ENCODE data around the gene TMEM269.

The TMEM269 gene

DNA sequence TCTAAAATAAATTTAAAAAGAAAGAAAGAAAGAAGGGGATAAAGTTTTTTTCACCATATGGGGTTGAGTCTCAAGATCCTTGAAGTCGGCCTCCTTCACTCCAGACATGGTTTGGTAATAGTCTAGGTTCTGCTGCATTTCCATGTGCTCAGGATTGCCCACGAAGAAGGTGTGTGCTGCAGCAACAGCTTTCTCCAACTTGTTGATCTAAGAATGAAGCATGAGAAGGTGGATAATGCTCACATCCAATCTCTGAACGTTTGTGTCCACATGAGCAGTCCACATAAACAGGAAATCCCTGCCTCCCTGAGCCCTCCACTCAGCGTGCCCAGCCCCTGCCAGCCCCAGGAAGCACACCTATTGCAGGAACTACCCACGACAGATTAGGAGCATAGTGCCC is 22.5 kb upstream of the TMEM269 start:
- TF ChIP-seq, protein P1, sequence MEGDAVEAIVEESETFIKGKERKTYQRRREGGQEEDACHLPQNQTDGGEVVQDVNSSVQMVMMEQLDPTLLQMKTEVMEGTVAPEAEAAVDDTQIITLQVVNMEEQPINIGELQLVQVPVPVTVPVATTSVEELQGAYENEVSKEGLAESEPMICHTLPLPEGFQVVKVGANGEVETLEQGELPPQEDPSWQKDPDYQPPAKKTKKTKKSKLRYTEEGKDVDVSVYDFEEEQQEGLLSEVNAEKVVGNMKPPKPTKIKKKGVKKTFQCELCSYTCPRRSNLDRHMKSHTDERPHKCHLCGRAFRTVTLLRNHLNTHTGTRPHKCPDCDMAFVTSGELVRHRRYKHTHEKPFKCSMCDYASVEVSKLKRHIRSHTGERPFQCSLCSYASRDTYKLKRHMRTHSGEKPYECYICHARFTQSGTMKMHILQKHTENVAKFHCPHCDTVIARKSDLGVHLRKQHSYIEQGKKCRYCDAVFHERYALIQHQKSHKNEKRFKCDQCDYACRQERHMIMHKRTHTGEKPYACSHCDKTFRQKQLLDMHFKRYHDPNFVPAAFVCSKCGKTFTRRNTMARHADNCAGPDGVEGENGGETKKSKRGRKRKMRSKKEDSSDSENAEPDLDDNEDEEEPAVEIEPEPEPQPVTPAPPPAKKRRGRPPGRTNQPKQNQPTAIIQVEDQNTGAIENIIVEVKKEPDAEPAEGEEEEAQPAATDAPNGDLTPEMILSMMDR (IDR thresholded peaks at IDR 0.05; ENCODE audit: extremely low read depth, insufficient read depth, missing control alignments): no peak
- in situ Hi-C loops (cut with MboI; ENCODE audit: low pct_unique_long_range_greater_than_20kb, low sequenced_read_pairs, unreplicated experiment): loop anchor here (25.0 kb wide), 1 partner anchor 300 kb away; no protein-coding TSS in a partner anchor
- DNase-seq (ENCODE audit: low spot score): no peak

DNA sequence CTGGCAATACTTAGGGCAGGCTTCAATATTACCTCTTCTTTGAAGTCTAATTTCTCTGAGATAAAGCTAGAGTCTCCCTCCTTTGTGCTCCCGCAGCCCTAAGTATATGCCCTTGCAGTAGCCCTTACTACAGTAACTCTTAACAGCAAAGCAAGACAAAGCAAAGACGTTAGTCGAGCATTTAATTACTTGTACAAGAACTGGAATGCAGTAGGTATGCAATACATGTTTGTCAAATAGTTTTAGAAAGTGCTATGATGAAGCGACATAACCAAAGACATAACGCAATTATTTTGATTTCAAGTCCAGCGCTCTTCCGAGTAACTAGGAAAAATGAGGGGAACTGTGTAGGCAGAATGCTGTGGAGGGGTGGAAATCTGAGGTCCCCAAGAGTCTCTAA is 19.5 kb upstream of the TMEM269 start:
- TF ChIP-seq, protein P1 (IDR thresholded peaks at IDR 0.05; ENCODE audit: extremely low read depth, insufficient read depth, missing control alignments): no peak
- no peak for DNase-seq (ENCODE audit: low spot score)
- in situ Hi-C loops (cut with MboI; ENCODE audit: low pct_unique_long_range_greater_than_20kb, low sequenced_read_pairs, unreplicated experiment): loop anchor here (25.0 kb wide), 1 partner anchor 297 kb away; no protein-coding TSS in a partner anchor

DNA sequence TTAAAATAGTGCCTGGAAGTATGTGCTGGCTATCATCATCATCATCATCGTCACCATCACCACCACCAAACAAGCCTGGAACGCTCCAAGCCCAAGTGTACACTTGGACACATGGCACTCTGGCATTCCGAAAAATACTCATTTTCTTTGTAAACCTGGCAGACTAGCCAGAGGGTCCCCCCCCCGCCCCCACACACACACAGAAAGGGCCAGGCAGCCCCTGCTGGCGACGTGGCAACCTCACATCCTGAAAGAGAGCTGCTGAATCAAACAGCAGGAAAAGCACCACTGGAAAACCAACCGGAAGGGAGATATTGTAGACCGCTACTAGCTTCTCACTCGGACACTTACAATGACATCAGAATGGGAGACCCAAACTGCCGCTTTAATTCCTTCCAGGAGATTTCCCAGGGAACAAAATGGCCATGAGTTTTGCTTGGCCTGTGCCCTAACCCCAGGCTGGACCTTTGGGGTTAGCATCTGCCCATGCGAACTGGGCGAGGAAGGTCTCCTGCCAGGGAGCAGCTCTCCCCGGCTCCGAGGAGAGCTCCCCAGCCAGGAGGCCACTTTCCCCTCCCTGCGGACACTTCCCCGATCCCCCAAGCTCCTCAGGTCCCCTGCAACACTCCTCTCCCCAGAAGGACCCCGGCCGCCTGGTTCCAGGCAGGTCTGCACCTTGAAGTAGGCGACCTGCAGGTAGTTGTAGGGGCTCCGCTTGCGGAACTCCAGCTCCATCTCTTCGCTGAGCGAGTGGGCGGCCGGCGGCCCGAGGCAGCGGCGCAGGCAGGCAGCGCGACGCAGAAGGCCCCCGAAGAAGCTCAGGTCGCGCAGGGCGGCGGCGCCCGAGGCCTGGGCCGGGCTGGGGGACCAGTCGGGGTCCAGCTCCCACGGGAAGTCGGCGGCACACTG is 18.7 kb upstream of the TMEM269 start:
- in situ Hi-C loops (cut with MboI; ENCODE audit: low pct_unique_long_range_greater_than_20kb, low sequenced_read_pairs, unreplicated experiment): loop anchor here (25.0 kb wide), 1 partner anchor 296 kb away; no protein-coding TSS in a partner anchor

DNA sequence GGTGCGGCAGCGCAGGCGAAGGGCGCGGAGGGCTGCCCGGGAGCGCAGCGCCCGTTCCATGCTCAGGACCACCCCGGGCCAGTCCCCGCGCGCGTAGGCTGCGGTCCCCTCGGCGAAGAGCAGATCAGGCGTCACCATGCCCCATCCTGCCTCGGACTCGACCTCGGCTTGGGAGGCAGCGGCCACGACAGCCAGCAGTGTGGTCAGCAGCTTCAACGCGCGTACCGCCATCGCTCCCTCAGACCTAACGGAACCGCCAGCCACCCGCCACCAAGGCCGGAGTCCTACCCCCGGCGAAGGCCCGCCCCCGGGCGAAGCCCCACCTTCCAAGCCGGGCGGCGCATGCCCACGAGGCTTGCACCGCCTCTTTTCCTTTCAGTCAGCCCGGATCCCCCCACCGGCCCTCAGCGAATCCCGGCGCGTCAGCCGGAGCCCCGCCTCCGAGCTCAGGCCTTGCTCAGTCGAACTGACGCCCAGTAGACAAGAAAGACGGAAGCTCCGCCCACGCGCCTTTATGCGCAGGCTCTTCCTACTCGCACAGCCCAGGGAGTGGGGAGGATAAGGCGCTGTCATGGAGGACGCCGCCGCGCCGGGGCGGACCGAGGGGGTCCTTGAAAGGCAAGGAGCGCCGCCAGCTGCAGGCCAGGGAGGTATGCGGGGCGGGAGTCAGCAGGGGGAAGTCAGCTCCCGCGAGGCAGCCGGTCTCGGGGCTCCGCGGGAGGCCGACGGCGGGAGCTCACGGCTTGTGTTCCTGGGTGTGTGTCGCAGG is 17.9 kb upstream of the TMEM269 start, which contains the start of the genes C1orf50 and P3H1:
Gene C1orf50 (plus strand): TSS at position 509 of the 769 bp plus-strand sequence. CDS start 63 bp downstream, at position 572.
Gene P3H1 (minus strand): TSS at position 288 of the 769 bp plus-strand sequence. CDS start 57 bp downstream, at position 231.
- TF ChIP-seq, protein P1 (IDR thresholded peaks at IDR 0.05; ENCODE audit: extremely low read depth, insufficient read depth, missing control alignments): no peak
- in situ Hi-C loops (cut with MboI; ENCODE audit: low pct_unique_long_range_greater_than_20kb, low sequenced_read_pairs, unreplicated experiment): loop anchor here (25.0 kb wide), 1 partner anchor 295 kb away; no protein-coding TSS in a partner anchor
- peak; percentile 98 for DNase-seq (ENCODE audit: low spot score)

More for the DNA sequence above, 18.7 kb upstream of the TMEM269 start:
- DNase-seq (ENCODE audit: low spot score): no peak
- TF ChIP-seq, protein P1 (IDR thresholded peaks at IDR 0.05; ENCODE audit: extremely low read depth, insufficient read depth, missing control alignments): peak; percentile 36

DNA sequence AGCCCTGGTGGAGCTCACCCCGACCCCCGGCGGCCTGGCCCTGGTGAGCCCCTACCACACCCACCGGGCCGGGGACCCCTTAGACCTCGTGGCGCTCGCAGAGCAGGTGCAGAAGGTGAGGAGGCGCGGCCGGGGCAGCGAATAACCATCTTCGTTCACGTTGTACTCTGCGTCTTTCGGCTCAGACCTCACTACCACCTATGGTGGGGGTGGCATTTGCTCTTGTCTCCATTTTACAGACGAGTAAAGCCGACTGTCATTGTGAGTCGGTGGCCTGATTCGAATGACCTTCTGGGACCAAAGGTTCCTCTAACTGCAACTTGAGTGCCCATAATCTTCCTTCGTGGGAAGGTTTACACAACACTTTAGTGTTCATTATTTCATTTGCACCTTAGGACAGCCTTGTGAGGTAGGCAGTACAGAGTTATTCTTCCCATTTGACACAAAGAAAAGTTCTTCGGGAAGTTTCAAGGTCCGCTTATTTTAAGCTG is 17.2 kb upstream of the TMEM269 start:
- DNase-seq (ENCODE audit: low spot score): no peak
- in situ Hi-C loops (cut with MboI; ENCODE audit: low pct_unique_long_range_greater_than_20kb, low sequenced_read_pairs, unreplicated experiment): loop anchor here (25.0 kb wide), 1 partner anchor 295 kb away; no protein-coding TSS in a partner anchor
- TF ChIP-seq, protein P1 (IDR thresholded peaks at IDR 0.05; ENCODE audit: extremely low read depth, insufficient read depth, missing control alignments): no peak

DNA sequence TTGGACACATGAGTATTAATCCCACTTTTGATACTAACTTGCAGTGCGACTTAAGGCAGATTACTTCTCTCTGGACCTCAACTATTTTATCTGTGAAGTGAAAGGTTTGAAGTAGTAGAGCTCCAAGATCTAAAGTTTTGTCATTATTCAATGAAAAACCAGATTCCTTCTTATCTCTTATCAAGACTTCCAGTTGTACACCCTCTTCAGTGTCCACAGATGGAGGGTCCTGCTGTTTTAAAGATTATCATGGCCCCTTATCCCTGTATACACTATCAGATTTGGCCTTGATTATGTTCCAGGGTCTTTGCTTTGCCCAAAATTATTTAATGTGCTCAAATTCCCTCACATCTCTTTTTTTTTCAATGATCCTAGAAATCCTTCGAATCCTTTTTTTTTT is 16.6 kb upstream of the TMEM269 start:
- in situ Hi-C loops (cut with MboI; ENCODE audit: low pct_unique_long_range_greater_than_20kb, low sequenced_read_pairs, unreplicated experiment): loop anchor here (25.0 kb wide), 1 partner anchor 294 kb away; no protein-coding TSS in a partner anchor
- no peak for DNase-seq (ENCODE audit: low spot score)
- TF ChIP-seq, protein P1 (IDR thresholded peaks at IDR 0.05; ENCODE audit: extremely low read depth, insufficient read depth, missing control alignments): no peak

Data from GM13977 (cell line).